ENCODE measurements around the gene GHRL. TPM values are rescaled to one million over a fixed set of nuclear protein-coding genes. Genes with fewer than 3 reads are reported as not detected.
"Not testable (repeated sequence)": the region's sequence is repeated elsewhere in the genome, so short reads cannot be mapped to it uniquely, and the experiment has no call there.

The GHRL gene
- polyA plus RNA-seq, 2 donors: 0.22 to 0.63 TPM

GRCh38 chr3:10272476-10272875 lies 20.3 kb downstream of the GHRL start:
- H3K27ac ChIP-seq (ENCODE audit: low read depth in 2 of 2, low read length in 1 of 2); H3K27me3 ChIP-seq (ENCODE audit: control insufficient read depth in 1 of 2, insufficient read depth in 2 of 2, low read length in 2 of 2); H3K4me3 ChIP-seq (ENCODE audit: low read depth in 1 of 2, low read length in 2 of 2); H3K4me1 ChIP-seq (ENCODE audit: control insufficient read depth in 2 of 2, insufficient read depth in 2 of 2, low read length in 1 of 2); H3K9me3 ChIP-seq (ENCODE audit: control insufficient read depth in 2 of 2, insufficient read depth in 1 of 2, low read depth in 1 of 2, low read length in 1 of 2): not testable (repeated sequence)
- H3K36me3 ChIP-seq (ENCODE audit: control insufficient read depth in 2 of 2, insufficient read depth in 2 of 2, low read length in 1 of 2): peaks cover 0 to 19% of the 10 kb centered on the region in 2 donors
- 87 to 88% methylated on average over 11 of the region's 11 CpGs for whole genome bisulfite sequencing, 2 donors

- Histone ChIP-seq H3K4me3 (ENCODE audit: low read depth in 1 of 2, low read length in 2 of 2) (no peak overlapping the region), H3K27ac (ENCODE audit: low read depth in 2 of 2, low read length in 1 of 2) (no peak overlapping the region), H3K36me3 (ENCODE audit: control insufficient read depth in 2 of 2, insufficient read depth in 2 of 2, low read length in 1 of 2) (peaks cover 2 to 17% of the 10 kb centered on the region in 2 donors), H3K4me1 (ENCODE audit: control insufficient read depth in 2 of 2, insufficient read depth in 2 of 2, low read length in 1 of 2) (no peaks in the 10 kb centered on the region), H3K9me3 (ENCODE audit: control insufficient read depth in 2 of 2, insufficient read depth in 1 of 2, low read depth in 1 of 2, low read length in 1 of 2) (no peaks in the 10 kb centered on the region), H3K27me3 (ENCODE audit: control insufficient read depth in 1 of 2, insufficient read depth in 2 of 2, low read length in 2 of 2) (no peaks in the 10 kb centered on the region)
- 94 to 98% methylated on average over 5 of the region's 5 CpGs for WGBS, 2 donors
Measured at GRCh38 chr3:10269443-10269842, 23.3 kb downstream of the GHRL start.

GRCh38 chr3:10268930-10269329 lies 23.8 kb downstream of the GHRL start:
- no peaks in the 10 kb centered on the region for H3K27me3 ChIP-seq (ENCODE audit: control insufficient read depth in 1 of 2, insufficient read depth in 2 of 2, low read length in 2 of 2)
- 92 to 95% methylated on average over 5 of the region's 5 CpGs for WGBS, 2 donors
- no peaks in the 10 kb centered on the region for H3K4me1 ChIP-seq (ENCODE audit: control insufficient read depth in 2 of 2, insufficient read depth in 2 of 2, low read length in 1 of 2)
- no peak overlapping the region for H3K27ac ChIP-seq (ENCODE audit: low read depth in 2 of 2, low read length in 1 of 2)
- H3K36me3 ChIP-seq (ENCODE audit: control insufficient read depth in 2 of 2, insufficient read depth in 2 of 2, low read length in 1 of 2): peaks cover 2 to 17% of the 10 kb centered on the region in 2 donors
- H3K9me3 ChIP-seq (ENCODE audit: control insufficient read depth in 2 of 2, insufficient read depth in 1 of 2, low read depth in 1 of 2, low read length in 1 of 2): no peaks in the 10 kb centered on the region
- no peak overlapping the region for H3K4me3 ChIP-seq (ENCODE audit: low read depth in 1 of 2, low read length in 2 of 2)

- H3K9me3 ChIP-seq (ENCODE audit: control insufficient read depth in 2 of 2, insufficient read depth in 1 of 2, low read depth in 1 of 2, low read length in 1 of 2): no peaks in the 10 kb centered on the region
- no peak overlapping the region for H3K4me3 ChIP-seq (ENCODE audit: low read depth in 1 of 2, low read length in 2 of 2)
- no peak overlapping the region for H3K27ac ChIP-seq (ENCODE audit: low read depth in 2 of 2, low read length in 1 of 2)
- H3K4me1 ChIP-seq (ENCODE audit: control insufficient read depth in 2 of 2, insufficient read depth in 2 of 2, low read length in 1 of 2): no peaks in the 10 kb centered on the region
- peaks cover 2 to 17% of the 10 kb centered on the region in 2 donors for H3K36me3 ChIP-seq (ENCODE audit: control insufficient read depth in 2 of 2, insufficient read depth in 2 of 2, low read length in 1 of 2)
- H3K27me3 ChIP-seq (ENCODE audit: control insufficient read depth in 1 of 2, insufficient read depth in 2 of 2, low read length in 2 of 2): no peaks in the 10 kb centered on the region
Measured at GRCh38 chr3:10268116-10268515, 24.6 kb downstream of the GHRL start.

GRCh38 chr3:10266936-10267335 lies 25.8 kb downstream of the GHRL start:
- not testable (repeated sequence) for H3K27ac ChIP-seq (ENCODE audit: low read depth in 2 of 2, low read length in 1 of 2); H3K4me3 ChIP-seq (ENCODE audit: low read depth in 1 of 2, low read length in 2 of 2); H3K4me1 ChIP-seq (ENCODE audit: control insufficient read depth in 2 of 2, insufficient read depth in 2 of 2, low read length in 1 of 2); H3K9me3 ChIP-seq (ENCODE audit: control insufficient read depth in 2 of 2, insufficient read depth in 1 of 2, low read depth in 1 of 2, low read length in 1 of 2); H3K27me3 ChIP-seq (ENCODE audit: control insufficient read depth in 1 of 2, insufficient read depth in 2 of 2, low read length in 2 of 2)
- WGBS, 2 donors: 85 to 92% methylated on average over 7 of the region's 7 CpGs
- peaks cover 2 to 17% of the 10 kb centered on the region in 2 donors for H3K36me3 ChIP-seq (ENCODE audit: control insufficient read depth in 2 of 2, insufficient read depth in 2 of 2, low read length in 1 of 2)

- H3K4me3 ChIP-seq (ENCODE audit: low read depth in 1 of 2, low read length in 2 of 2): no peak overlapping the region
- H3K36me3 ChIP-seq (ENCODE audit: control insufficient read depth in 2 of 2, insufficient read depth in 2 of 2, low read length in 1 of 2): peaks cover 2 to 19% of the 10 kb centered on the region in 2 donors
- no peaks in the 10 kb centered on the region for H3K9me3 ChIP-seq (ENCODE audit: control insufficient read depth in 2 of 2, insufficient read depth in 1 of 2, low read depth in 1 of 2, low read length in 1 of 2)
- no peaks in the 10 kb centered on the region for H3K27me3 ChIP-seq (ENCODE audit: control insufficient read depth in 1 of 2, insufficient read depth in 2 of 2, low read length in 2 of 2)
- H3K27ac ChIP-seq (ENCODE audit: low read depth in 2 of 2, low read length in 1 of 2): no peak overlapping the region
- 95 to 98% methylated on average over 2 of the region's 2 CpGs for WGBS, 2 donors
- H3K4me1 ChIP-seq (ENCODE audit: control insufficient read depth in 2 of 2, insufficient read depth in 2 of 2, low read length in 1 of 2): no peaks in the 10 kb centered on the region
Measured at GRCh38 chr3:10265833-10266232, 26.9 kb downstream of the GHRL start.

GRCh38 chr3:10263646-10264363 lies 28.9 kb downstream of the GHRL start:
- Histone ChIP-seq H3K9me3 (ENCODE audit: control insufficient read depth in 2 of 2, insufficient read depth in 1 of 2, low read depth in 1 of 2, low read length in 1 of 2) (no peaks in the 10 kb centered on the region), H3K36me3 (ENCODE audit: control insufficient read depth in 2 of 2, insufficient read depth in 2 of 2, low read length in 1 of 2) (peaks cover 2 to 10% of the 10 kb centered on the region in 2 donors), H3K27ac (ENCODE audit: low read depth in 2 of 2, low read length in 1 of 2) (no peak overlapping the region), H3K4me3 (ENCODE audit: low read depth in 1 of 2, low read length in 2 of 2) (no peak overlapping the region), H3K27me3 (ENCODE audit: control insufficient read depth in 1 of 2, insufficient read depth in 2 of 2, low read length in 2 of 2) (no peaks in the 10 kb centered on the region), H3K4me1 (ENCODE audit: control insufficient read depth in 2 of 2, insufficient read depth in 2 of 2, low read length in 1 of 2) (no peaks in the 10 kb centered on the region)
- WGBS, 2 donors: 47 to 53% methylated on average over 12 of the region's 12 CpGs

GRCh38 chr3:10262027-10262426 lies 30.7 kb downstream of the GHRL start:
- Histone ChIP-seq H3K36me3 (ENCODE audit: control insufficient read depth in 2 of 2, insufficient read depth in 2 of 2, low read length in 1 of 2) (peaks cover 2 to 11% of the 10 kb centered on the region in 2 donors), H3K27me3 (ENCODE audit: control insufficient read depth in 1 of 2, insufficient read depth in 2 of 2, low read length in 2 of 2) (no peaks in the 10 kb centered on the region)

GRCh38 chr3:10260211-10260701 lies 32.5 kb downstream of the GHRL start:
- Histone ChIP-seq H3K27ac (ENCODE audit: low read depth in 2 of 2, low read length in 1 of 2) (no peak overlapping the region), H3K4me1 (ENCODE audit: control insufficient read depth in 2 of 2, insufficient read depth in 2 of 2, low read length in 1 of 2) (no peaks in the 10 kb centered on the region), H3K36me3 (ENCODE audit: control insufficient read depth in 2 of 2, insufficient read depth in 2 of 2, low read length in 1 of 2) (peaks cover 0 to 12% of the 10 kb centered on the region in 2 donors), H3K27me3 (ENCODE audit: control insufficient read depth in 1 of 2, insufficient read depth in 2 of 2, low read length in 2 of 2) (no peaks in the 10 kb centered on the region), H3K9me3 (ENCODE audit: control insufficient read depth in 2 of 2, insufficient read depth in 1 of 2, low read depth in 1 of 2, low read length in 1 of 2) (no peaks in the 10 kb centered on the region), H3K4me3 (ENCODE audit: low read depth in 1 of 2, low read length in 2 of 2) (no peak overlapping the region)
- WGBS, 2 donors: 84 to 91% methylated on average over 6 of the region's 6 CpGs

More at GRCh38 chr3:10262027-10262426, 30.7 kb downstream of the GHRL start:
- Histone ChIP-seq H3K4me1 (ENCODE audit: control insufficient read depth in 2 of 2, insufficient read depth in 2 of 2, low read length in 1 of 2) (no peaks in the 10 kb centered on the region), H3K9me3 (ENCODE audit: control insufficient read depth in 2 of 2, insufficient read depth in 1 of 2, low read depth in 1 of 2, low read length in 1 of 2) (no peaks in the 10 kb centered on the region), H3K27ac (ENCODE audit: low read depth in 2 of 2, low read length in 1 of 2) (no peak overlapping the region), H3K4me3 (ENCODE audit: low read depth in 1 of 2, low read length in 2 of 2) (no peak overlapping the region)
- 73 to 80% methylated on average over 4 of the region's 4 CpGs for WGBS, 2 donors

- 82 to 88% methylated on average over 4 of the region's 4 CpGs for WGBS, 2 donors
- Histone ChIP-seq H3K4me1 (ENCODE audit: control insufficient read depth in 2 of 2, insufficient read depth in 2 of 2, low read length in 1 of 2) (no peaks in the 10 kb centered on the region), H3K4me3 (ENCODE audit: low read depth in 1 of 2, low read length in 2 of 2) (no peak overlapping the region), H3K27ac (ENCODE audit: low read depth in 2 of 2, low read length in 1 of 2) (no peak overlapping the region), H3K27me3 (ENCODE audit: control insufficient read depth in 1 of 2, insufficient read depth in 2 of 2, low read length in 2 of 2) (no peaks in the 10 kb centered on the region), H3K9me3 (ENCODE audit: control insufficient read depth in 2 of 2, insufficient read depth in 1 of 2, low read depth in 1 of 2, low read length in 1 of 2) (no peaks in the 10 kb centered on the region), H3K36me3 (ENCODE audit: control insufficient read depth in 2 of 2, insufficient read depth in 2 of 2, low read length in 1 of 2) (peaks cover 0 to 12% of the 10 kb centered on the region in 2 donors)
Measured at GRCh38 chr3:10259798-10260197, 32.9 kb downstream of the GHRL start.

Measured in esophagus (tissue), 2 donors.